Medulla oblongata (tissue), 1 donor: ENCODE results near the gene SNX21.
A peak's percentile ranks its signal among the peaks of the same experiment; 100 is the strongest.

Source experiments
- DNase-seq: peaks from one replicate; pipeline ENCODE4 v3.0.0-alpha.2; 2015; ENCODE audit errors: extremely low spot score

Gene SNX21

GRCh38 chr20:45880988-45881788 is 47.6 kb downstream of the SNX21 start, which contains the start of gene ZSWIM1:
TSS of gene ZSWIM1 (plus strand) at chr20:45881227. CDS start at chr20:45882593, 1,366 bp downstream.
- peak; percentile 100 for DNase-seq

GRCh38 chr20:45882469-45883099 is 49.0 kb downstream of the SNX21 start:
- DNase-seq, result no peak

GRCh38 chr20:45883100-45883469 is 49.5 kb downstream of the SNX21 start:
- no peak for DNase-seq

GRCh38 chr20:45886590-45887345 is 53.2 kb downstream of the SNX21 start:
- no peak for DNase-seq

DNA sequence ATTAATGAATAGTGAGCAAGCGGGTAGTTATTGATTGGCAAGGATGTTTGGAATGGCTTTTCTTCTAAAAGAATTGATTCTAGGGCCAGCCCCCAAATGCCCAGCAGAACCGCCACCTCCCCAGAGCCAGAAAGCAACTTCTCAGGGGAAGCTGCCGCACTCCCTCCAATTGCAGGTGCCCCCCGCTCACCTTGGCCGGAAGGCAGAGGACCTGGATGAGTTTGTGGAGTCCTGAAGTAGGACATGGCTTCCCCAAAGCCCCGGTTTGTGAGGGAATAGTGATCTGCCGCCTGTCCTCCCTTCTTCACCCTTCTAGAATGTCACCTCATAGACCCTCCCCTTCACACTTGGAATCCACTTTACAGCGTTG is 53.7 kb downstream of the SNX21 start, which contains the start of gene SPATA25:
Gene SPATA25 (minus strand): TSS at position 277 of the 370 bp plus-strand sequence. CDS start 32 bp downstream, at position 245.
- no peak for DNase-seq

GRCh38 chr20:45888681-45889080 is 55.1 kb downstream of the SNX21 start:
- no peak for DNase-seq

GRCh38 chr20:45890077-45890984 is 56.7 kb downstream of the SNX21 start:
- peak; percentile 76 for DNase-seq

DNA sequence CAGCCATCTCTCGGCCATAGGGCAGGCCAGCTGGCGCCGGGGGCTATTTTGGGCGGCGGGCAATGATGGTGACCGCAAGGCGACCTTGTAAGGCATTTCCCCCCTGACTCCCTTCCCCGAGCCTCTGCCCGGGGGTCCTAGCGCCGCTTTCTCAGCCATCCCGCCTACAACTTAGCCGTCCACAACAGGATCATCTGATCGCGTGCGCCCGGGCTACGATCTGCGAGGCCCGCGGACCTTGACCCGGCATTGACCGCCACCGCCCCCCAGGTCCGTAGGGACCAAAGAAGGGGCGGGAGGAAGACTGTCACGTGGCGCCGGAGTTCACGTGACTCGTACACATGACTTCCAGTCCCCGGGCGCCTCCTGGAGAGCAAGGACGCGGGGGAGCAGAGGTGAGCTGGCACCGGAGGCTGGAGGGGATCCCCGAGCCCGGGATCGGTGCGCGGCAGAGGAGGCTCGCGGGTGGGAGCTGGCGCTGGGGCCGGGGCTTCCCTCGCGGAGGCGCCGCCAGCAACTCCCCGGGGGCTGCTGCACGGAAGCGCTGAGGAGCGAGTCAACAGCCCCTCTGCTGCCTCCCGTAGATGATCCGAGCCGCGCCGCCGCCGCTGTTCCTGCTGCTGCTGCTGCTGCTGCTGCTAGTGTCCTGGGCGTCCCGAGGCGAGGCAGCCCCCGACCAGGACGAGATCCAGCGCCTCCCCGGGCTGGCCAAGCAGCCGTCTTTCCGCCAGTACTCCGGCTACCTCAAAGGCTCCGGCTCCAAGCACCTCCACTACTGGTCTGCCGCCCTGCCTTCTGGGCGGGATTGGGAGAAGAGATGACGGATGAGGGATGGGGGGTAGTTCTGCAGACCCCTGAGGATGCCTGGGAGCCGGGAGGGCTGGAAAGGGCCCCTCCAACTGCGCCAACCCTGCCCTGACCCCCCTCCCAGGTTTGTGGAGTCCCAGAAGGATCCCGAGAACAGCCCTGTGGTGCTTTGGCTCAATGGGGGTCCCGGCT is 57.7 kb downstream of the SNX21 start, which contains the start of the genes CTSA and NEURL2:
Gene CTSA (plus strand): TSS at position 351 of the 999 bp plus-strand sequence. CDS start 234 bp downstream, at position 585.
Gene NEURL2 (minus strand): TSS at position 224 of the 999 bp plus-strand sequence. CDS start 217 bp downstream, at position 7.
- DNase-seq, result peak; percentile 94

- DNase-seq, result peak; percentile 17
Measured at GRCh38 chr20:45892049-45892825, 58.6 kb downstream of the SNX21 start.
